ENCODE results near the gene GPR68. TPM values are rescaled to one million over a fixed set of nuclear protein-coding genes. Genes with fewer than 3 reads are reported as not detected.
"Not testable (repeated sequence)": the region's sequence is repeated elsewhere in the genome, so short reads cannot be mapped to it uniquely, and the experiment has no call there.

GPR68 gene
- polyA plus RNA-seq, 1 donor (not counting 4 experiments of a cell fraction or from before 2014, with no cell fraction given), result 1.2 TPM

DNA sequence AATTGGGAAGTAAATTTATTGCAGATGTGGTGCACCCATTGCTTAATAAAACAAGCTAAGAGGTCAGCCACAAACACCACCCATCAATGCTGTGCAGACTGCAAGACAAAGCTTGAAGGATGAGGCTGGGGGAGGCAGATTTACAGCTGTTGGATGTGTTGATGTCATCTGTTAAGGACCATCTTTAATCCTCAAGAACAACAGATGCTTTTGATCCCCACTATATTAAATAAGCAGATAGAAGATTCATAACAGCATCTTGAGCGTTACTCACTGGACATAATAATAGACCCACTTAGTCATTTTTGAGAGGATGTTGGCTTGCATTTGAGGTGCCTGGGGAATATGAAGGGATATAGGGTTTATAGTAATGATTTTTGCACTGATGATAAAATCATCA is 58.8 kb downstream of the GPR68 start:
- Histone ChIP-seq H3K36me3 (ENCODE audit: control insufficient read depth in 2 of 2, extremely low read depth in 1 of 2, insufficient read depth in 2 of 2, low read length in 2 of 2) (peaks cover 5 to 14% of the 10 kb centered on the region in 2 experiments), H3K4me3 (ENCODE audit: control insufficient read depth in 2 of 3, extremely low read depth in 1 of 3, insufficient read depth in 2 of 3, low read depth in 1 of 3, low read length in 3 of 3) (no peak overlapping the region), H3K9me1 (ENCODE audit: control insufficient read depth, extremely low read depth, insufficient read depth, low read length) (no peaks in the 10 kb centered on the region), H3K27me3 (ENCODE audit: control insufficient read depth, extremely low read depth, insufficient read depth, low read length) (no peaks in the 10 kb centered on the region), H2AFZ (ENCODE audit: control insufficient read depth, low read length) (no peak overlapping the region), H3K79me2 (ENCODE audit: control insufficient read depth, insufficient read depth, low read length) (no peaks in the 10 kb centered on the region), H3K4me1 (ENCODE audit: control insufficient read depth, extremely low read depth, insufficient read depth, low read length) (no peaks in the 10 kb centered on the region), H3K4me2 (ENCODE audit: control insufficient read depth, extremely low read depth, insufficient read depth, low read depth, low read length) (no peak overlapping the region), H3K9ac (ENCODE audit: control insufficient read depth, extremely low read depth, insufficient read depth, low read length) (no peak overlapping the region), H3K9me3 (ENCODE audit: control insufficient read depth, low read depth, low read length) (no peaks in the 10 kb centered on the region), H3K27ac (ENCODE audit: control insufficient read depth, insufficient read depth, low read length) (no peak overlapping the region), H4K20me1 (ENCODE audit: control insufficient read depth, extremely low read depth, insufficient read depth, low read length) (no peaks in the 10 kb centered on the region)
- DNase-seq (ENCODE audit: low read depth, low spot score) (no peak), FAIRE-seq (no peak)
- dilution Hi-C loops (cut with MboI; ENCODE audit: extremely low pct_ligation_motif_present, low sequenced_read_pairs), result no loop called here
- TF ChIP-seq EZH2 (IDR thresholded peaks at IDR 0.05; ENCODE audit: low read length) (no peak), CTCF (optimal IDR thresholded peaks at IDR 0.05 in 1 of 3, IDR thresholded peaks at IDR 0.05 in 1 of 3, conservative IDR thresholded peaks at IDR 0.05 in 1 of 3; ENCODE audit: extremely low read depth in 1 of 3, insufficient read depth in 2 of 3, low read length in 3 of 3) (no peak)

GRCh38 chr14:91184559-91184958 is 59.9 kb downstream of the GPR68 start:
- dilution Hi-C loops (cut with MboI; ENCODE audit: extremely low pct_ligation_motif_present, low sequenced_read_pairs), result no loop called here
- Histone ChIP-seq H3K4me3 (ENCODE audit: control insufficient read depth in 2 of 3, extremely low read depth in 1 of 3, insufficient read depth in 2 of 3, low read depth in 1 of 3, low read length in 3 of 3) (no peak overlapping the region), H3K36me3 (ENCODE audit: control insufficient read depth in 2 of 2, extremely low read depth in 1 of 2, insufficient read depth in 2 of 2, low read length in 2 of 2) (peaks cover 5 to 13% of the 10 kb centered on the region in 2 experiments), H3K27me3 (ENCODE audit: control insufficient read depth, extremely low read depth, insufficient read depth, low read length) (no peaks in the 10 kb centered on the region), H4K20me1 (ENCODE audit: control insufficient read depth, extremely low read depth, insufficient read depth, low read length) (no peaks in the 10 kb centered on the region), H2AFZ (ENCODE audit: control insufficient read depth, low read length) (no peak overlapping the region), H3K79me2 (ENCODE audit: control insufficient read depth, insufficient read depth, low read length) (no peaks in the 10 kb centered on the region), H3K4me1 (ENCODE audit: control insufficient read depth, extremely low read depth, insufficient read depth, low read length) (no peaks in the 10 kb centered on the region), H3K9me1 (ENCODE audit: control insufficient read depth, extremely low read depth, insufficient read depth, low read length) (no peaks in the 10 kb centered on the region), H3K9me3 (ENCODE audit: control insufficient read depth, low read depth, low read length) (no peaks in the 10 kb centered on the region), H3K27ac (ENCODE audit: control insufficient read depth, insufficient read depth, low read length) (no peak overlapping the region), H3K9ac (ENCODE audit: control insufficient read depth, extremely low read depth, insufficient read depth, low read length) (no peak overlapping the region), H3K4me2 (ENCODE audit: control insufficient read depth, extremely low read depth, insufficient read depth, low read depth, low read length) (no peak overlapping the region)
- no peak for FAIRE-seq
- DNase-seq (ENCODE audit: low read depth, low spot score), result no peak
- TF ChIP-seq EZH2 (IDR thresholded peaks at IDR 0.05; ENCODE audit: low read length) (no peak), CTCF (optimal IDR thresholded peaks at IDR 0.05 in 1 of 3, IDR thresholded peaks at IDR 0.05 in 1 of 3, conservative IDR thresholded peaks at IDR 0.05 in 1 of 3; ENCODE audit: extremely low read depth in 1 of 3, insufficient read depth in 2 of 3, low read length in 3 of 3) (no peak)

DNA sequence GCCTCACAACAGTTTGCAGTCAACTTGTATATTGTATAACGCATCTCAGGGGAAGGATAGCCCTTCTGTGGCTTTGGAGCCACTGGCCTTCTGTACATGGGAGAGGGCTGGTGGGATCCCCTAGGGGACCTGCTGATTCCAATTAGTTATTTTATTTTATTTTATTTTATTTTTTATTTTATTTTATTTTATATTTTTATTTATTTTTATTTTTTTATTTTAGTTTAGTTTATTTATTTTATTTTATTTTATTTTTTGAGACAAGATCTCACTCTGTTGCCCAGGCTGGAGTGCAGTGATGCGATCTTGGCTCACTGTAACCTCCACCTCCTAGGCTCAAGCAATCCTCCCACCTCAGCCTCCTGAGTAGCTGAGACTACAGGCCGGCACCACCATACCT is 61.8 kb downstream of the GPR68 start:
- H3K9ac ChIP-seq (ENCODE audit: control insufficient read depth, extremely low read depth, insufficient read depth, low read length); H3K4me2 ChIP-seq (ENCODE audit: control insufficient read depth, extremely low read depth, insufficient read depth, low read depth, low read length); H3K79me2 ChIP-seq (ENCODE audit: control insufficient read depth, insufficient read depth, low read length); H3K9me1 ChIP-seq (ENCODE audit: control insufficient read depth, extremely low read depth, insufficient read depth, low read length); H4K20me1 ChIP-seq (ENCODE audit: control insufficient read depth, extremely low read depth, insufficient read depth, low read length); H3K4me3 ChIP-seq (ENCODE audit: control insufficient read depth in 2 of 3, extremely low read depth in 1 of 3, insufficient read depth in 2 of 3, low read depth in 1 of 3, low read length in 3 of 3); H3K36me3 ChIP-seq (ENCODE audit: control insufficient read depth in 2 of 2, extremely low read depth in 1 of 2, insufficient read depth in 2 of 2, low read length in 2 of 2); H3K27ac ChIP-seq (ENCODE audit: control insufficient read depth, insufficient read depth, low read length); H3K27me3 ChIP-seq (ENCODE audit: control insufficient read depth, extremely low read depth, insufficient read depth, low read length); dilution Hi-C loops (cut with MboI; ENCODE audit: extremely low pct_ligation_motif_present, low sequenced_read_pairs); H3K4me1 ChIP-seq (ENCODE audit: control insufficient read depth, extremely low read depth, insufficient read depth, low read length); H3K9me3 ChIP-seq (ENCODE audit: control insufficient read depth, low read depth, low read length); H2AFZ ChIP-seq (ENCODE audit: control insufficient read depth, low read length); FAIRE-seq; DNase-seq (ENCODE audit: low read depth, low spot score): not testable (repeated sequence)

Measured in keratinocyte (primary cell).